ENCODE measurements around the gene ALX3.
"Not testable (repeated sequence)": the region's sequence is repeated elsewhere in the genome, so short reads cannot be mapped to it uniquely, and the experiment has no call there.

Gene ALX3

DNA sequence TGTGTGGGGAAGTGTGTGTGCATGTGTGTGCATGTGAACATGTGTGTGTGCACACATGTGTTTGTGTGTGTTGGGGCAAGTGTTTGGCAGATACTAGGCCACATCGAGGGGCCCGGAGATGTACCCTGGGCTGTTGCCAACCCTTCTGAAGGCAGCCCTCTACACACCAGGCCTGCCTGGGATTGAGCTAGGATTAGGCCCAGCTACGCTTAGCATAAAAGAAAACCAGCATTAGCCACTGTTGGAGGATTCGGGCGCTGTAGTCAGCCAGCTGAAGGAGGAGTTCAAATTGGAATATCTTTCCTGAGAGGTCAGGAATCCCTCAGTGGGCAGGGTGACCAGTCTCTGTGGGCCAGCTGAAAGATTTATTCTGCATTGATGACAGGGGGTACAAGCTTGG lies 10.6 kb upstream of the ALX3 start:
- H3K14ac ChIP-seq (ENCODE audit: low read length), result no peak overlapping the region
- no peak overlapping the region for H4K91ac ChIP-seq (ENCODE audit: low read depth, low read length, poor library complexity)
- no peak overlapping the region for H3K9ac ChIP-seq (ENCODE audit: low read depth, low read length, poor library complexity)
- H2BK5ac ChIP-seq (ENCODE audit: low read length), result no peak overlapping the region
- H3K36me3 ChIP-seq (replicated peaks in 1 of 2; ENCODE audit: control insufficient read depth in 2 of 2, insufficient read depth in 2 of 2, low read length in 2 of 2), result no peaks in the 10 kb centered on the region
- DNase-seq (ENCODE audit: low spot score), result no peak
- no peak overlapping the region for H2BK15ac ChIP-seq (ENCODE audit: low read length)
- peaks cover 0 to 5% of the 10 kb centered on the region in 2 donors for H3K4me1 ChIP-seq (ENCODE audit: control insufficient read depth in 2 of 2, insufficient read depth in 1 of 2, low read depth in 1 of 2, low read length in 2 of 2)
- H2BK120ac ChIP-seq (ENCODE audit: low read depth, low read length), result no peak overlapping the region
- no peak overlapping the region for H4K8ac ChIP-seq (ENCODE audit: low read depth, low read length)
- H3K23ac ChIP-seq (ENCODE audit: low read depth, low read length, poor library complexity), result no peak overlapping the region
- no peak overlapping the region for H3K27ac ChIP-seq (replicated peaks; ENCODE audit: low read length)
- no peak overlapping the region for H2AFZ ChIP-seq (ENCODE audit: low read length)
- H3K4ac ChIP-seq (ENCODE audit: low read length), result no peak overlapping the region
- H2BK12ac ChIP-seq (ENCODE audit: low read length), result no peak overlapping the region
- no CpG with 5 or more reads among the region's 5 CpGs for WGBS, 2 donors (ENCODE audit: extremely low coverage in 2 of 2, insufficient read length in 2 of 2, insufficient replicate concordance in 1 of 2)
- peaks cover 32 to 95% (median 53%) of the 10 kb centered on the region in 3 experiments for H3K27me3 ChIP-seq (ENCODE audit: control insufficient read depth in 3 of 3, insufficient read depth in 3 of 3, low read depth in 1 of 3, low read length in 3 of 3)
- no peak overlapping the region for H3K18ac ChIP-seq (ENCODE audit: low read length)
- H2AK5ac ChIP-seq (ENCODE audit: low read depth, low read length), result peak overlapping the region; percentile 49
- H3K4me3 ChIP-seq (ENCODE audit: low read length in 2 of 2), result no peak overlapping the region
- no peak overlapping the region for H3K4me2 ChIP-seq (ENCODE audit: insufficient read depth, low read length, poor library complexity, severe bottlenecking)
- H3K9me3 ChIP-seq (replicated peaks in 1 of 2; ENCODE audit: control insufficient read depth in 2 of 2, insufficient read depth in 1 of 2, low read depth in 1 of 2, low read length in 2 of 2), result peaks cover 0 to 2% of the 10 kb centered on the region in 2 donors
- peaks cover 2% of the 10 kb centered on the region for H3K79me1 ChIP-seq (ENCODE audit: low read depth, low read length)

DNA sequence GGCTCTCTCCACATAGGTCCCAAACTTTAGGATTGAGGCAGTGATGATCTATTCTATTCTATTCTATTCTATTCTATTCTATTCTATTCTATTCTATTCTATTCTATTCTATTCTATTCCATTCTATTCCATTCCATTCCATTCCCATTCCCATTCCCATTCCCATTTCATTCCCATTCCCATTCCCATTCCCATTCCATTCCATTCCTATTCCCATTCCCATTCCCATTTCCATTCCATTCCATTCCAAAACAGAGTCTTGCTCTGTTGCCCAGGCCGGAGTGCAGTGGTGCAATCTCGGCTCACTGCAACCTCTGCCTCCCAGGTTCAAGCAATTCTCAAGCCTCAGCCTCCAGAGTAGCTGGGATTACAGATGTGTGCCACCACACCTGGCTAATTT lies 9.5 kb upstream of the ALX3 start:
- H2BK12ac ChIP-seq (ENCODE audit: low read length); H4K91ac ChIP-seq (ENCODE audit: low read depth, low read length, poor library complexity); H3K18ac ChIP-seq (ENCODE audit: low read length); H3K9me3 ChIP-seq (replicated peaks in 1 of 2; ENCODE audit: control insufficient read depth in 2 of 2, insufficient read depth in 1 of 2, low read depth in 1 of 2, low read length in 2 of 2); H2AK5ac ChIP-seq (ENCODE audit: low read depth, low read length); H3K9ac ChIP-seq (ENCODE audit: low read depth, low read length, poor library complexity); H3K4ac ChIP-seq (ENCODE audit: low read length); H2BK5ac ChIP-seq (ENCODE audit: low read length); H3K14ac ChIP-seq (ENCODE audit: low read length); H3K23ac ChIP-seq (ENCODE audit: low read depth, low read length, poor library complexity); H3K27ac ChIP-seq (replicated peaks; ENCODE audit: low read length); H3K4me3 ChIP-seq (ENCODE audit: low read length in 2 of 2); H3K79me1 ChIP-seq (ENCODE audit: low read depth, low read length); H3K36me3 ChIP-seq (replicated peaks in 1 of 2; ENCODE audit: control insufficient read depth in 2 of 2, insufficient read depth in 2 of 2, low read length in 2 of 2); H2BK120ac ChIP-seq (ENCODE audit: low read depth, low read length); H2BK15ac ChIP-seq (ENCODE audit: low read length); H2AFZ ChIP-seq (ENCODE audit: low read length); H4K8ac ChIP-seq (ENCODE audit: low read depth, low read length); DNase-seq (ENCODE audit: low spot score); H3K4me1 ChIP-seq (ENCODE audit: control insufficient read depth in 2 of 2, insufficient read depth in 1 of 2, low read depth in 1 of 2, low read length in 2 of 2); H3K4me2 ChIP-seq (ENCODE audit: insufficient read depth, low read length, poor library complexity, severe bottlenecking): not testable (repeated sequence)
- peaks cover 26 to 93% (median 43%) of the 10 kb centered on the region in 3 experiments for H3K27me3 ChIP-seq (ENCODE audit: control insufficient read depth in 3 of 3, insufficient read depth in 3 of 3, low read depth in 1 of 3, low read length in 3 of 3)
- WGBS, 2 donors (ENCODE audit: extremely low coverage in 2 of 2, insufficient read length in 2 of 2, insufficient replicate concordance in 1 of 2), result no CpG with 5 or more reads among the region's 2 CpGs

DNA sequence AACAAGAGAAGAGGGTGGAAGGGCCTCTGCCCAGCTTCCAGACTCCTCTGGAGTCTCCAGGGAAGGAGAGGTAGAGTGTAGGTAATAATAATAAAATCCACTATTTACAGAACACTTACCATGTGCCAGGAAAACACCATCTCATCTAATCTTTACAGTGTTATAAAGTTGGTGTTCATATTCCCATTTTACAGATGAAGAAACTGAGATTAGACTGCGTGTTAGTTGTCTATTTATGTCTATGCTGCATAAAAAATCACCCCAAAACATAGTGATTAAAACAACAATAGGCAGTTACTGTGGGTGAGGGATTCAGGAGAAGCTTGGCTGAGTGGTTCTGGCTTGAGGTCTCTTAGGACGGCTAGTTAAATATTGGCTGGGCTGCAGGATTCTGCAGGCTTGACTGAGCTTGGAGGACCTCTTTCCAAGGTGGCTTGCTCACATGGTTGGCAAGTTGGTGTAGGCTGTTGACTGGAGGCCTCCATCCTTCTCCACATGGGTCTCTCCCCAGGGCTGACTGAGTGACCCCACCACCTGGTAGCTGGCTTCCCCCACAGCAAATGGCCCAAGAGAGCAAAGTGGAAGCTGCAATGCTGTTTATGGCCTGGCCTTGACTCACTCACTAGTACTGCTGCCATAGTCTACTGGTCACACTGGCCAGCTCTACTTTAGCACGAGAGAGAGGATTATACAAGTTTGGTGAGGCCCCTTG lies 6.5 kb upstream of the ALX3 start:
- Histone ChIP-seq H4K8ac (ENCODE audit: low read depth, low read length) (no peak overlapping the region), H2AK5ac (ENCODE audit: low read depth, low read length) (no peak overlapping the region), H3K27me3 (ENCODE audit: control insufficient read depth in 3 of 3, insufficient read depth in 3 of 3, low read depth in 1 of 3, low read length in 3 of 3) (peaks cover 0 to 92% (median 21%) of the 10 kb centered on the region in 3 experiments), H3K23ac (ENCODE audit: low read depth, low read length, poor library complexity) (no peak overlapping the region), H2BK15ac (ENCODE audit: low read length) (no peak overlapping the region), H2BK12ac (ENCODE audit: low read length) (no peak overlapping the region), H3K79me1 (ENCODE audit: low read depth, low read length) (peaks cover 2% of the 10 kb centered on the region), H3K9ac (ENCODE audit: low read depth, low read length, poor library complexity) (no peak overlapping the region), H3K18ac (ENCODE audit: low read length) (no peak overlapping the region), H3K14ac (ENCODE audit: low read length) (no peak overlapping the region), H3K36me3 (replicated peaks in 1 of 2; ENCODE audit: control insufficient read depth in 2 of 2, insufficient read depth in 2 of 2, low read length in 2 of 2) (no peaks in the 10 kb centered on the region), H3K4me3 (ENCODE audit: low read length in 2 of 2) (no peak overlapping the region), H2BK5ac (ENCODE audit: low read length) (no peak overlapping the region), H2AFZ (ENCODE audit: low read length) (no peak overlapping the region), H3K4me1 (ENCODE audit: control insufficient read depth in 2 of 2, insufficient read depth in 1 of 2, low read depth in 1 of 2, low read length in 2 of 2) (no peaks in the 10 kb centered on the region), H4K91ac (ENCODE audit: low read depth, low read length, poor library complexity) (no peak overlapping the region), H3K9me3 (replicated peaks in 1 of 2; ENCODE audit: control insufficient read depth in 2 of 2, insufficient read depth in 1 of 2, low read depth in 1 of 2, low read length in 2 of 2) (no peaks in the 10 kb centered on the region), H2BK120ac (ENCODE audit: low read depth, low read length) (no peak overlapping the region), H3K27ac (replicated peaks; ENCODE audit: low read length) (no peak overlapping the region), H3K4ac (ENCODE audit: low read length) (no peak overlapping the region), H3K4me2 (ENCODE audit: insufficient read depth, low read length, poor library complexity, severe bottlenecking) (no peak overlapping the region)
- no CpG with 5 or more reads among the region's 3 CpGs for whole genome bisulfite sequencing, 2 donors (ENCODE audit: extremely low coverage in 2 of 2, insufficient read length in 2 of 2, insufficient replicate concordance in 1 of 2)
- no peak for DNase-seq (ENCODE audit: low spot score)

DNA sequence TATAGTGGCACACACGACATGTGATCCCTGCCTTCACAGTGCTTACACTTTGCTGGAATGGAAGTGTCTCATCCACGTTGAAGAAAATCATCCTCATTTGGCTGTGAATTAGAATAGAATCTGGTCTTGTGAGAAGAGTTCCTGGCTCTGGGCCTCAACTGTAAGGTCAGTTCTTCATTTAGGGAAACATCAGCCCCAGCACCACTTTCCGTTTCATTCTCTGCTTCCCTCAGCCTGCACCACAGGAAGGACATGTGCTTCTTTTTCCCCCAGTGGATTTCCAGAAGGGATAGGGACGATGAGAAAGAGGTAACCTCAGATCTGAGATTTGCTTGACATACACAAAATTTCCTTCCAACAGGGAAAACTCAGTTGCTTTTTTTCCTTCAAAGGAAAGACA lies 3.7 kb upstream of the ALX3 start:
- Histone ChIP-seq H3K9ac (ENCODE audit: low read depth, low read length, poor library complexity) (no peak overlapping the region), H4K8ac (ENCODE audit: low read depth, low read length) (no peak overlapping the region), H3K27me3 (ENCODE audit: control insufficient read depth in 3 of 3, insufficient read depth in 3 of 3, low read depth in 1 of 3, low read length in 3 of 3) (peaks cover 14 to 95% (median 34%) of the 10 kb centered on the region in 3 experiments), H3K4ac (ENCODE audit: low read length) (no peak overlapping the region), H3K4me1 (ENCODE audit: control insufficient read depth in 2 of 2, insufficient read depth in 1 of 2, low read depth in 1 of 2, low read length in 2 of 2) (peaks cover 0 to 5% of the 10 kb centered on the region in 2 donors), H2BK120ac (ENCODE audit: low read depth, low read length) (no peak overlapping the region), H3K23ac (ENCODE audit: low read depth, low read length, poor library complexity) (no peak overlapping the region), H2BK15ac (ENCODE audit: low read length) (no peak overlapping the region), H3K18ac (ENCODE audit: low read length) (no peak overlapping the region), H3K4me2 (ENCODE audit: insufficient read depth, low read length, poor library complexity, severe bottlenecking) (no peak overlapping the region), H3K79me1 (ENCODE audit: low read depth, low read length) (no peaks in the 10 kb centered on the region), H3K4me3 (ENCODE audit: low read length in 2 of 2) (no peak overlapping the region), H2BK12ac (ENCODE audit: low read length) (no peak overlapping the region), H3K14ac (ENCODE audit: low read length) (no peak overlapping the region), H4K91ac (ENCODE audit: low read depth, low read length, poor library complexity) (no peak overlapping the region), H3K9me3 (replicated peaks in 1 of 2; ENCODE audit: control insufficient read depth in 2 of 2, insufficient read depth in 1 of 2, low read depth in 1 of 2, low read length in 2 of 2) (no peaks in the 10 kb centered on the region), H2AK5ac (ENCODE audit: low read depth, low read length) (no peak overlapping the region), H3K27ac (replicated peaks; ENCODE audit: low read length) (no peak overlapping the region), H2AFZ (ENCODE audit: low read length) (no peak overlapping the region), H3K36me3 (replicated peaks in 1 of 2; ENCODE audit: control insufficient read depth in 2 of 2, insufficient read depth in 2 of 2, low read length in 2 of 2) (no peaks in the 10 kb centered on the region), H2BK5ac (ENCODE audit: low read length) (no peak overlapping the region)
- no CpG with 5 or more reads among the region's 4 CpGs for WGBS, 2 donors (ENCODE audit: extremely low coverage in 2 of 2, insufficient read length in 2 of 2, insufficient replicate concordance in 1 of 2)
- DNase-seq (ENCODE audit: low spot score), result no peak
